GM23338 (cell line): ENCODE data around the gene CENPN. TPM values are rescaled to one million over a fixed set of nuclear protein-coding genes. Genes with fewer than 3 reads are reported as not detected.

ENCODE experiments used
- ATAC-seq: fragments of 200-7000 bp; cut with Tn5 transposase; 3 replicates; pipeline ENCODE4 v1.9.1; 2020
- DNase-seq: peaks from one replicate; pipeline ENCODE4 v3.0.0-alpha.2; 2015; ENCODE audit warnings: low spot score
- H2AFZ ChIP-seq: fragments of 200-600 bp; sonication (generic); 2 replicates; pipeline ENCODE4 v1.8.0; 2016; ENCODE audit warnings: antibody characterized with exemption, mild to moderate bottlenecking, moderate library complexity
- H3F3A ChIP-seq: fragments of 200-600 bp; sonication (generic); replicated peaks from 2 replicates; pipeline ENCODE4 v1.8.0; 2017; ENCODE audit warnings: antibody characterized with exemption, mixed run types, low read depth
- H3K27ac ChIP-seq: fragments of 200-600 bp; sonication (generic); 2 replicates; pipeline ENCODE4 v1.6.1; 2016; ENCODE audit warnings: low read depth
- H3K27me3 ChIP-seq: fragments of 200-600 bp; sonication (generic); 2 replicates; pipeline ENCODE4 v1.8.0; 2016; ENCODE audit warnings: mild to moderate bottlenecking, mixed run types, moderate library complexity; ENCODE audit not compliant: insufficient read depth
- H3K36me3 ChIP-seq: fragments of 200-600 bp; sonication (generic); 2 replicates; pipeline ENCODE4 v1.8.0; 2016; ENCODE audit warnings: mild to moderate bottlenecking; ENCODE audit not compliant: insufficient read depth
- H3K4me1 ChIP-seq: fragments of 200-600 bp; sonication (generic); 2 replicates; pipeline ENCODE4 v1.8.0; 2016; ENCODE audit warnings: mild to moderate bottlenecking, moderate library complexity; ENCODE audit not compliant: insufficient read depth
- H3K4me2 ChIP-seq: fragments of 200-600 bp; sonication (generic); 2 replicates; pipeline ENCODE4 v1.7.1; 2017; ENCODE audit warnings: mixed run types
- H3K4me3 ChIP-seq: fragments of 200-600 bp; sonication (generic); 2 replicates; pipeline ENCODE4 v1.6.1; 2016; ENCODE audit warnings: mixed run types
- H3K79me2 ChIP-seq: fragments of 200-600 bp; sonication (generic); replicated peaks from 2 replicates; pipeline ENCODE4 v1.8.0; 2017; ENCODE audit warnings: mild to moderate bottlenecking; ENCODE audit not compliant: insufficient read depth
- H3K9me2 ChIP-seq: fragments of 200-600 bp; sonication (generic); 2 replicates; pipeline ENCODE4 v1.8.0; 2017; ENCODE audit not compliant: insufficient read depth
- H4K20me1 ChIP-seq: fragments of 200-600 bp; sonication (generic); replicated peaks from 2 replicates; pipeline ENCODE4 v1.8.0; 2017; ENCODE audit warnings: mild to moderate bottlenecking; ENCODE audit not compliant: insufficient read depth
- H3K27ac Mint-ChIP-seq: 2 replicates; pipeline ENCODE4 v1.8.0; 2020; ENCODE audit warnings: inconsistent platforms, mild to moderate bottlenecking, moderate library complexity, mixed read lengths
- H3K27me3 Mint-ChIP-seq: 3 replicates; pipeline ENCODE4 v1.8.0; 2022; ENCODE audit warnings: low read depth, mild to moderate bottlenecking, moderate library complexity, mixed read lengths, inconsistent platforms; ENCODE audit not compliant: insufficient read depth, poor library complexity
- H3K36me3 Mint-ChIP-seq: 3 replicates; pipeline ENCODE4 v1.8.0; 2021; ENCODE audit warnings: low read depth, mild to moderate bottlenecking, inconsistent platforms, moderate library complexity, mixed read lengths
- H3K4me1 Mint-ChIP-seq: 3 replicates; pipeline ENCODE4 v1.8.0; 2020; ENCODE audit warnings: mild to moderate bottlenecking, inconsistent platforms, mixed read lengths
- H3K4me3 Mint-ChIP-seq: 3 replicates; pipeline ENCODE4 v1.8.0; 2021; ENCODE audit warnings: moderate library complexity, mild to moderate bottlenecking, inconsistent platforms, mixed read lengths
- H3K9me3 Mint-ChIP-seq: 3 replicates; pipeline ENCODE4 v1.8.0; 2020; ENCODE audit warnings: moderate library complexity, mild to moderate bottlenecking, inconsistent platforms, mixed read lengths
- EZH2 ChIP-seq: fragments of 200-600 bp; sonication (generic); IDR thresholded peaks from one replicate; pipeline ENCODE4 v1.8.0; 2017; ENCODE audit warnings: antibody characterized with exemption, mild to moderate bottlenecking, low read depth; ENCODE audit not compliant: unreplicated experiment
- JUNB ChIP-seq: IDR thresholded peaks from one replicate; pipeline ENCODE4 v1.6.1; 2016; ENCODE audit warnings: antibody characterized with exemption; ENCODE audit not compliant: unreplicated experiment
- NANOG ChIP-seq: IDR thresholded peaks from 2 replicates; pipeline ENCODE4 v1.6.1; 2016; ENCODE audit warnings: antibody characterized with exemption, borderline replicate concordance
- POLR2AphosphoS5 ChIP-seq: IDR thresholded peaks from 2 replicates; pipeline ENCODE4 v1.6.1; 2016; ENCODE audit warnings: antibody characterized with exemption, low read depth
- ZNF114 ChIP-seq: fragments of 250-450 bp; sonication (Bioruptor Pico); IDR thresholded peaks from 2 replicates; pipeline ENCODE4 v1.5.0; 2020; ENCODE audit warnings: mild to moderate bottlenecking, moderate library complexity
- polyA plus RNA-seq: library from polyadenylated mRNA; unstranded; fragments of >200 nt; fragmentation: Nextera tagmentation; extraction: Ambion mirVana; gene quantifications from 2 replicates; pipeline ENCODE4 v1.2.1, GENCODE V29; 2016
- total RNA-seq: library from RNA; depleted of rRNA; stranded (reverse); fragments of >200 nt; shearing (Covaris generic); gene quantifications from 2 replicates; pipeline ENCODE4 v1.2.3, GENCODE V29; 2014
- TF ChIP-seq, protein P1 (sequence below): fragments of 250-450 bp; sonication (Bioruptor Pico); IDR thresholded peaks from 2 replicates; pipeline ENCODE4 v1.5.0; 2020; ENCODE audit warnings: mild to moderate bottlenecking, moderate library complexity

CENPN gene
- total and polyA plus RNA-seq, 2 experiments from 2014 or later: 43.6 to 80.8 TPM

DNA sequence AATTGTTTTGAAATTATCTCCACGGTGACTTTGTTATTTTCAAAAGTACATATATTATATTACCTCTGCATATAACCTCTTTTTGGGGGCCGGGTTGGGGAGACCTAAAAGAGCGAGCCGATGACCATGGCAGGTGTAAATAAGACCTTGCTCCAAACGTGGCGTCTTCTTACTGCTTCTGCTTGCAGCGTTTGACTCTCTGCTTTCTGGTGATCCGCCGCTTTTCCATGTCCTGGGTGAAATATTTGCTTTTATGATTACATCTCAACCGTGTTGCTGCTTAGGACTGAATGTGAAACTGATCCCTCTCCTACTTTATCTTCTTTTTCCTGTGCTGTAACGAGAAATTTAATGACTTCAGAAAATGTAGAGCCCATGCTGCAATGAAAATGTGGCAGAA is 46.7 kb downstream of the CENPN start:
- H3K27me3 Mint-ChIP-seq: no peaks in the 10 kb centered on the region
- Histone ChIP-seq H3K79me2 (no peaks in the 10 kb centered on the region), H2AFZ (no peak overlapping the region), H3K27ac (no peak overlapping the region), H3K4me2 (no peak overlapping the region), H3K27me3 (no peaks in the 10 kb centered on the region), H3K4me1 (no peaks in the 10 kb centered on the region), H4K20me1 (no peaks in the 10 kb centered on the region; the same call in 1 of the 2 replicates), H3F3A (no peaks in the 10 kb centered on the region), H3K9me2 (no peaks in the 10 kb centered on the region), H3K4me3 (no peak overlapping the region), H3K36me3 (no peaks in the 10 kb centered on the region)
- DNase-seq (no peak), ATAC-seq (no peak)
- no peak overlapping the region for H3K27ac Mint-ChIP-seq
- peaks cover 7% of the 10 kb centered on the region; the same call in 2 of the 3 replicates for H3K36me3 Mint-ChIP-seq
- peaks cover 18% of the 10 kb centered on the region for H3K9me3 Mint-ChIP-seq
- no peak overlapping the region for H3K4me3 Mint-ChIP-seq
- TF ChIP-seq ZNF114 (CRISPR knock-in tag): no peak
- no peak for TF ChIP-seq NANOG
- no peak for TF ChIP-seq EZH2
- TF ChIP-seq POLR2AphosphoS5: no peak
- no peak for TF ChIP-seq JUNB
- TF ChIP-seq, protein P1, sequence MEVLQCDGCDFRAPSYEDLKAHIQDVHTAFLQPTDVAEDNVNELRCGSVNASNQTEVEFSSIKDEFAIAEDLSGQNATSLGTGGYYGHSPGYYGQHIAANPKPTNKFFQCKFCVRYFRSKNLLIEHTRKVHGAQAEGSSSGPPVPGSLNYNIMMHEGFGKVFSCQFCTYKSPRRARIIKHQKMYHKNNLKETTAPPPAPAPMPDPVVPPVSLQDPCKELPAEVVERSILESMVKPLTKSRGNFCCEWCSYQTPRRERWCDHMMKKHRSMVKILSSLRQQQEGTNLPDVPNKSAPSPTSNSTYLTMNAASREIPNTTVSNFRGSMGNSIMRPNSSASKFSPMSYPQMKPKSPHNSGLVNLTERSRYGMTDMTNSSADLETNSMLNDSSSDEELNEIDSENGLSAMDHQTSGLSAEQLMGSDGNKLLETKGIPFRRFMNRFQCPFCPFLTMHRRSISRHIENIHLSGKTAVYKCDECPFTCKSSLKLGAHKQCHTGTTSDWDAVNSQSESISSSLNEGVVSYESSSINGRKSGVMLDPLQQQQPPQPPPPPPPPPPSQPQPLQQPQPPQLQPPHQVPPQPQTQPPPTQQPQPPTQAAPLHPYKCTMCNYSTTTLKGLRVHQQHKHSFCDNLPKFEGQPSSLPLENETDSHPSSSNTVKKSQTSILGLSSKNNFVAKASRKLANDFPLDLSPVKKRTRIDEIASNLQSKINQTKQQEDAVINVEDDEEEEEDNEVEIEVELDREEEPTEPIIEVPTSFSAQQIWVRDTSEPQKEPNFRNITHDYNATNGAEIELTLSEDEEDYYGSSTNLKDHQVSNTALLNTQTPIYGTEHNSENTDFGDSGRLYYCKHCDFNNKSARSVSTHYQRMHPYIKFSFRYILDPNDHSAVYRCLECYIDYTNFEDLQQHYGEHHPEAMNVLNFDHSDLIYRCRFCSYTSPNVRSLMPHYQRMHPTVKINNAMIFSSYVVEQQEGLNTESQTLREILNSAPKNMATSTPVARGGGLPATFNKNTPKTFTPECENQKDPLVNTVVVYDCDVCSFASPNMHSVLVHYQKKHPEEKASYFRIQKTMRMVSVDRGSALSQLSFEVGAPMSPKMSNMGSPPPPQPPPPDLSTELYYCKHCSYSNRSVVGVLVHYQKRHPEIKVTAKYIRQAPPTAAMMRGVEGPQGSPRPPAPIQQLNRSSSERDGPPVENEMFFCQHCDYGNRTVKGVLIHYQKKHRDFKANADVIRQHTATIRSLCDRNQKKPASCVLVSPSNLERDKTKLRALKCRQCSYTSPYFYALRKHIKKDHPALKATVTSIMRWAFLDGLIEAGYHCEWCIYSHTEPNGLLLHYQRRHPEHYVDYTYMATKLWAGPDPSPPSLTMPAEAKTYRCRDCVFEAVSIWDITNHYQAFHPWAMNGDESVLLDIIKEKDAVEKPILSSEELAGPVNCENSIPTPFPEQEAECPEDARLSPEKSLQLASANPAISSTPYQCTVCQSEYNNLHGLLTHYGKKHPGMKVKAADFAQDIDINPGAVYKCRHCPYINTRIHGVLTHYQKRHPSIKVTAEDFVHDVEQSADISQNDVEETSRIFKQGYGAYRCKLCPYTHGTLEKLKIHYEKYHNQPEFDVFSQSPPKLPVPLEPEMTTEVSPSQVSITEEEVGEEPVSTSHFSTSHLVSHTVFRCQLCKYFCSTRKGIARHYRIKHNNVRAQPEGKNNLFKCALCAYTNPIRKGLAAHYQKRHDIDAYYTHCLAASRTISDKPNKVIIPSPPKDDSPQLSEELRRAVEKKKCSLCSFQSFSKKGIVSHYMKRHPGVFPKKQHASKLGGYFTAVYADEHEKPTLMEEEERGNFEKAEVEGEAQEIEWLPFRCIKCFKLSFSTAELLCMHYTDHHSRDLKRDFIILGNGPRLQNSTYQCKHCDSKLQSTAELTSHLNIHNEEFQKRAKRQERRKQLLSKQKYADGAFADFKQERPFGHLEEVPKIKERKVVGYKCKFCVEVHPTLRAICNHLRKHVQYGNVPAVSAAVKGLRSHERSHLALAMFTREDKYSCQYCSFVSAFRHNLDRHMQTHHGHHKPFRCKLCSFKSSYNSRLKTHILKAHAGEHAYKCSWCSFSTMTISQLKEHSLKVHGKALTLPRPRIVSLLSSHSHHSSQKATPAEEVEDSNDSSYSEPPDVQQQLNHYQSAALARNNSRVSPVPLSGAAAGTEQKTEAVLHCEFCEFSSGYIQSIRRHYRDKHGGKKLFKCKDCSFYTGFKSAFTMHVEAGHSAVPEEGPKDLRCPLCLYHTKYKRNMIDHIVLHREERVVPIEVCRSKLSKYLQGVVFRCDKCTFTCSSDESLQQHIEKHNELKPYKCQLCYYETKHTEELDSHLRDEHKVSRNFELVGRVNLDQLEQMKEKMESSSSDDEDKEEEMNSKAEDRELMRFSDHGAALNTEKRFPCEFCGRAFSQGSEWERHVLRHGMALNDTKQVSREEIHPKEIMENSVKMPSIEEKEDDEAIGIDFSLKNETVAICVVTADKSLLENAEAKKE (CRISPR knock-in tag): no peak
- no peaks in the 10 kb centered on the region for H3K4me1 Mint-ChIP-seq
